ENCODE measurements around the gene TKFC. TPM values are rescaled to one million over a fixed set of nuclear protein-coding genes. Genes with fewer than 3 reads are reported as not detected.
A peak's percentile ranks its signal among the peaks of the same experiment; 100 is the strongest.

The TKFC gene
- total RNA-seq, 2 donors from 2014 or later = 29.3 to 83.8 TPM

GRCh38 chr11:61306221-61306620, 26.8 kb upstream of the TKFC start:
- Mint-ChIP-seq H3K9me3 (no peaks in the 10 kb centered on the region), H3K36me3 (peaks cover 7 to 15% of the 10 kb centered on the region in 2 donors), H3K27ac (no peak overlapping the region)
- ATAC-seq (peak in 1 of 2 donors; percentile 38), DNase-seq (ENCODE audit: low spot score in 2 of 2) (no peak)

DNA sequence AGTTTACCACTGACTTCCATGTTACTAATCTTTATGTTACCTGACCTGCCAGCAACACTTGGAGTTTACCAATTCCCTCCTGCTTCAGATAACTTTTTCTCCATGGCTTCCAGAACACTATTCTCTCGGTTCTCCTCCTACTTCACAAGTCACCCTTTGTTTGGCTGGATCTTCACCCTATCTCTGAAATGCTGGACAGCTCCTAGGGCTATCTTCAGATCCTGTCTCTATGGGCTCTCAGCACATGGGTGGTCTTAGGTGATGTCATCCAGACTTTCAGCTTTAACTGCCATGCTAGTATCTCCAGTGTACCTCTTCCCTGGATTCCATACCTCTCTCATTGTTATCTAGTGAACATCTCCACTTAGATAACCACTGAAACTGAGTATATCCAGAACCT, 25.7 kb upstream of the TKFC start:
- H3K9me3 Mint-ChIP-seq = no peaks in the 10 kb centered on the region
- DNase-seq (ENCODE audit: low spot score in 2 of 2) = no peak
- no peak overlapping the region for H3K27ac Mint-ChIP-seq
- ATAC-seq = no peak
- peaks cover under 1 to 7% of the 10 kb centered on the region in 2 donors for H3K36me3 Mint-ChIP-seq

DNA sequence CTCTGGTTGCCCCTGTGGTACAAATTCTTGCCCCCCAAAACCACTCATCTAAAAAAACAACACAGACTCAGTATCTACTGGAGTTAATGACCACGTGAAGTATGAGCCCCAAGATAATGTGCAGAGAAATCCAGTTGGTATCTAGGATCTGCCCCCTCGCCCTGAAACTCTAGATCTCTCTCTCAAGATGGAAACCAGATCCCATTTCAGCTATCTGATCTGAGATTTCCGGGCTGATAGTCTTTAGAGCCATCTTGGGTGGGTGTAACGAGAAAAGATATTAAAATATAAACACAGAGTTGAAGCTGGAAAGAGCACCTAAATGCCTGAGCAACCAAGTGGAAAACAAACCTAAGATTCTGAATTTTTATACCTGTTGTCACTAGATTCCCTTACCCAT, 23.9 kb upstream of the TKFC start:
- H3K36me3 Mint-ChIP-seq = peaks cover 0 to 12% of the 10 kb centered on the region in 2 donors

GRCh38 chr11:61309739-61310138, 23.3 kb upstream of the TKFC start:
- ATAC-seq (peak; percentile 40 to 68), DNase-seq (ENCODE audit: low spot score in 2 of 2) (no peak)
- Mint-ChIP-seq H3K27ac (peak overlapping the region in 1 of 2 donors; percentile 54), H3K36me3 (peaks cover 0 to 12% of the 10 kb centered on the region in 2 donors), H3K9me3 (no peaks in the 10 kb centered on the region)

More for the DNA sequence above, 23.9 kb upstream of the TKFC start:
- ATAC-seq = no peak
- Mint-ChIP-seq H3K9me3 (no peaks in the 10 kb centered on the region), H3K27ac (peak overlapping the region in 1 of 2 donors; percentile 54)
- no peak for DNase-seq (ENCODE audit: low spot score in 2 of 2)

DNA sequence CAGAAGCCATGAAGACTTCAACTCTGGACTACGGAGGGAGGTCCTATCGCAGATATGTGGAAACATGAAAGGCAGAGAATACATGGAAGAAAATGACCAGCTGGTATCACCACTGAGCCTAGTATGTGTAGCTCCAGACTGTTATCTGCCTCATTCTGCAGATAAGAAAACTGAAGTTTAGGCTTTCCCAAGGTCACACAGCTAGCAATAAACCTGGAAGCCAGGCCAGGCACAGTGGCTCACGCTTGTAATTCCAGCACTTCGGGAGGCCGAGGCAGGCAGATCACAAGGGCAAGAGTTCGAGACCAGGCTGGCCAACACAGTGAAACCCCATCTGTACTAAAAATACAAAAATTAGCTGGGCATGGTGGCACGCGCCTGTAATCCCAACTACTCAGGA, 22.3 kb upstream of the TKFC start:
- ATAC-seq = no peak
- H3K9me3 Mint-ChIP-seq = no peaks in the 10 kb centered on the region
- peaks cover 0 to 12% of the 10 kb centered on the region in 2 donors for H3K36me3 Mint-ChIP-seq
- H3K27ac Mint-ChIP-seq = no peak overlapping the region
- DNase-seq (ENCODE audit: low spot score in 2 of 2) = no peak

- DNase-seq (ENCODE audit: low spot score in 2 of 2) (no peak), ATAC-seq (no peak)
- Mint-ChIP-seq H3K27ac (no peak overlapping the region), H3K9me3 (no peaks in the 10 kb centered on the region), H3K36me3 (peaks cover 0 to 10% of the 10 kb centered on the region in 2 donors)
Measured at GRCh38 chr11:61315260-61315659, 17.8 kb upstream of the TKFC start.

DNA sequence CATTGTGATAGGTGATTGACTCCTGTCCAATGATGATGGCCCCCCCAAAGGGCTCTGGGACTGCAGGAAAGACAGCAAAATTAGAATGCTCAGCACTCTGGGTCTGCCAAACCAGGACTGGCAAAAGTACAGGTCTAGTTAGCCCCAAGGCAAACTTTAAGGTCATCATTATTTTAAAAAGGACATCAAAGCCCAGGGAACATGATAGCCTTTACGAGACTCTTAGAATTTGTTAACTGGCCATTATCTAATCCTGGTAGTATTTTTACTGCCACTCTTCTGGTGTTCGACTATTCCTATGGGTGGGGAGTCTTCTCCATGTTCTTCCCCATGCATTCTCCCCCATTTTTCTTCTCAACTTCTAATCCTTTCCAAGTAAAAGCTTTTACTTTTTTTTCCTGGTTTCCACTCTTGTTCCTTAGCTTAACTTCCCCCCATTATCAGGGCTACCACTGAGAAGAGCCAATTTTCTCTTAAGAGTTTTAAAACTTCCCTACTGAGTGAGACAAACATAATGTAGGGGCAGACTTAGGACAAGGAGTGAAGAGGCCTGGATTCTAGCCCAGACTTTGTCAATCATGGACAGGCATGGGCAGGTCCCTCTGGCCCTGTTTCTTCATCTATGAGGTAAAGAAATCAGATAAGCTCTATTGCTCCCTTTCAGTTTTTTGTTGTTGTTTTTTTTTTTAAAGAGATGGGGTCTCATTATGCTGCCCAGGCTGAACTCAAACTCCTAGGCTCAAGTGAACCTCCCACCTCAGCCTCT, 7.2 kb upstream of the TKFC start:
- DNase-seq (ENCODE audit: low spot score in 2 of 2) (no peak), ATAC-seq (no peak)
- Mint-ChIP-seq H3K27ac (peak overlapping the region; percentile 72 to 87), H3K36me3 (peaks cover 26 to 39% of the 10 kb centered on the region in 2 donors), H3K9me3 (no peaks in the 10 kb centered on the region)

DNA sequence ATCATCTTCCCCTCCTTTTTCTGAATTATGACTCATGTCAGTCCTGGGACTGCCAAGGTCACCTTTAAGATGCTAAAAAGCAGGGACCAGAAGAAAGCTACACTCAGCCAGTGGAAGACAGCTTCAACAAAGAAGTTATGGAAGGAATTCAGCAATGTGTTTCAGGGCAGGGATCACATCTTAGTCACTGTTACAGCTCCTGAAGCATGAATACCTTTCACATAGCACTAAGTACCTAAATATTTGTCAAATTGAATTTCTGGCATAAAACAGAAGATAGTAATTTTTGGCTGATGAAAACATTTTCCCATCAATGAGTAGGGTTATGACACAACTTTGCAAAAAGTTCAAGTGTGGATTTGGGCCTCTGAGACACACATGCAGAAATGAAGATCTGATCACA, 5.4 kb upstream of the TKFC start:
- DNase-seq (ENCODE audit: low spot score in 2 of 2) (no peak), ATAC-seq (no peak)
- Mint-ChIP-seq H3K36me3 (peaks cover 39 to 48% of the 10 kb centered on the region in 2 donors), H3K9me3 (no peaks in the 10 kb centered on the region), H3K27ac (no peak overlapping the region)

- H3K27ac Mint-ChIP-seq = peak overlapping the region in 1 of 2 donors; percentile 15
- DNase-seq (ENCODE audit: low spot score in 2 of 2) (no peak), ATAC-seq (no peak)
- H3K9me3 Mint-ChIP-seq = no peaks in the 10 kb centered on the region
- H3K36me3 Mint-ChIP-seq = peaks cover 38 to 52% of the 10 kb centered on the region in 2 donors
Measured at GRCh38 chr11:61328351-61328750, 4.7 kb upstream of the TKFC start.

GRCh38 chr11:61329871-61330270, 3.2 kb upstream of the TKFC start:
- Mint-ChIP-seq H3K9me3 (no peaks in the 10 kb centered on the region), H3K36me3 (peaks cover 29 to 47% of the 10 kb centered on the region in 2 donors), H3K27ac (no peak overlapping the region)
- ATAC-seq = no peak
- DNase-seq (ENCODE audit: low spot score in 2 of 2) = no peak

GRCh38 chr11:61331651-61332050, 1.4 kb upstream of the TKFC start:
- H3K36me3 Mint-ChIP-seq = peaks cover 29 to 47% of the 10 kb centered on the region in 2 donors
- ATAC-seq (no peak), DNase-seq (ENCODE audit: low spot score in 2 of 2) (no peak)
- H3K9me3 Mint-ChIP-seq = no peaks in the 10 kb centered on the region
- H3K27ac Mint-ChIP-seq = peak overlapping the region; percentile 96 to 99

GRCh38 chr11:61332281-61332796, 689 bp upstream of the TKFC start:
- peak in 1 of 2 donors; percentile 15 for ATAC-seq
- H3K9me3 Mint-ChIP-seq = no peaks in the 10 kb centered on the region
- H3K36me3 Mint-ChIP-seq = peaks cover 29 to 47% of the 10 kb centered on the region in 2 donors
- no peak for DNase-seq (ENCODE audit: low spot score in 2 of 2)
- peak overlapping the region; percentile 96 to 99 for H3K27ac Mint-ChIP-seq

DNA sequence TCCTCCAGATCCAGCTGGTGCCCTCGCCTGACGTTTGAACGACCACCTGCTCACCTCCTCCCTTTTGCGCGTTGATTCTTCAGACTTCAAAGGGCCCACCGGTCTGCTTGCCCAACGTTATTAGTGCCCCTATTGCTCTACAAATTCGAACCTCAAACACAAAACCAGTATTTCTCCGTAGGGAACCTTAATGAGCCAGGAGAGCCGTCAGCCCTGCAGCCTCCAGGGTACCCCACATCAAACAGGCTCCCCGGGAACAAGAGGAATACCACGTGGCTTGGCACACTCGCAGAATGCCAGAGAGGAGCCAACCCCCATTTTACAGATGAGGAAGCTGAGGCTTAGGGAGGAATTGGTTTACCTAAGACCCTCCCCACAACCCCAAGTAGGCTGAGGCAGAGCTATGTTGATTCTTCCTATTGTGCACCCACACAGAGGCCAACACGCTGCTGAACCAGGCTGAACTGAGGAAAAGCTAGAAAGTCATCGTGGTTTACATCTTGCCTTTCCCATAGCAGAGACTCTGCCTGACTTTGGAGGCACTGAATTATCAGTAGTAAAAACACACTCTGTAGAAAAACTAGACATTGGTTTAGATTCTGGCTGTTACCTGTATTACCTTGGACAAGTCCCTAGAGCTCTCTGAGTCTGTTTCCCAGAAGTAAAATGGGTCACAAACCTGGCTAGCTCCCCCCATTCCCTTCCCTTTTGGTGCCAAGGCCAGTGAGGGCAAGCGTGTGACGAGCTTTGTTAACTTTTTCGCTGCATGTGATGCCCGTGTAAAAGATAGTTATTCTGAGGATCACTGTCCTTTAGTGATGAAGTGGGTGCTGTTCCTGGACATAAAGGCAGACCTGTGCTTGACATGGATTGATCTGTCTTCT, 764 bp downstream of the TKFC start:
- DNase-seq (ENCODE audit: low spot score in 2 of 2) (peak in 1 of 2 donors; percentile 18), ATAC-seq (no peak)
- H3K36me3 Mint-ChIP-seq = peaks cover 34 to 47% of the 10 kb centered on the region in 2 donors
- H3K9me3 Mint-ChIP-seq = no peaks in the 10 kb centered on the region
- peak overlapping the region; percentile 96 to 99 for H3K27ac Mint-ChIP-seq

DNA sequence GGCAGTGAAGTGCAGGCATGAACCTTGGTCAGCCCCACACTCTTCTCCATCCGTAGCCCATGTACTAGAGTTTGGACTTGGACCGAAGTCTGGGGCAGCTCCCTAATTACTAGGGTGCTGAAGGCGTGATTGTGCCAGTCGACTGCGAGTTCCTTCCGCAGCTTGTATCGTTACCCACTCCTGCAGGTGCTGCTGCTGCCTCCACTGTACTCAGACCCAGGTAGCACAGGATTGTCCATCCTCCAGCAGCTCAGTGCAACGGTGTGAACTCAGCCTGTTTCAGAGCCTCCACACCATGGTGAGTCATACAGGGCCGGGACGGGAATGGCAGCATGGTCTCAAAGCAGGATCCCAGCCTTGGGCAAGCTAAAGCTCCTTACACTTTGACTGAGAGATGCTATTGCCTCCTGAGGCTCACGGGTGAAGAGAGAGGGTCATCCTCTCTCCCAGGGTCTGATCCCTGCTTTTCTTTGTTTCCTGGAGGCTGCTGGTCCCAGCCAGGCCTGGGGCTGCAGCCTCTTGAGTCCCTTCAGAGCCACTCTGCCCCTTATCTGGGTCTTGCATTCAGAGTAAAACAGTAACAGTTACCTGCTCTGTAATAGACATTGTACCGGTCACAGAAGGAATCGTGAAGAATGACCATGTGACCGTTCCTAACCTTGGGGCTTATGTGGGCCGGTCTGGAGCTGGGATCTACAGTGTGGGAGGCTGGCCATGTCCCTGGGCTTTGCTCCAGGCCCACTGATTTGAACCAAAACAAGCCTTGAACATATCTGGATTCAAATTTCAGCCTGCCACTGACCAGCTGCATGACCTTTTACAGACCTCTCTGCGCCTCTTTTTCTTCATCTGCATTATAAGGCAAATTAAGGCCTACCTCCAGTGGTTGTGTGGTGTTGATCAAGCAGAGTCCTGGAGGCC, 1.7 kb downstream of the TKFC start:
- DNase-seq (ENCODE audit: low spot score in 2 of 2) (no peak), ATAC-seq (no peak)
- Mint-ChIP-seq H3K27ac (peak overlapping the region; percentile 96 to 99), H3K9me3 (no peaks in the 10 kb centered on the region), H3K36me3 (peaks cover 28 to 39% of the 10 kb centered on the region in 2 donors)

DNA sequence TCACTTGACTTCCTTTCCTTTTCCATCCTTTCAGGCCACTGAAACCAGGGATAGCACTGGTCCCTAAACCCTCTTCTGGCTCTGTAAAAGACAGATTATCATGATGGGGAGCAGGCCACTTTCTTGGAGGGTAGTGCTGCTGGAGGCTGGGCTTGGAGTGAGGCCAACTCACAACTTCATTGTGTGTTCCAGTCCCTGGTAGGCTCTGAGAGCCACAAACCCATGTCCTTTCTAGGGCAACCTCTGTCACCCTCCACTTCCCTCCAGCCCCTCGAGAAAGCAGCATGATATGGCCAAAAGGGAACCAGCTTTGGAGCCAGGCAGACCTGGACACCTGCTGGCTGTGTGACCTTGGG, 2.3 kb downstream of the TKFC start:
- Mint-ChIP-seq H3K36me3 (peaks cover 28 to 33% of the 10 kb centered on the region in 2 donors), H3K9me3 (no peaks in the 10 kb centered on the region), H3K27ac (peak overlapping the region in 1 of 2 donors; percentile 83)
- DNase-seq (ENCODE audit: low spot score in 2 of 2) (no peak), ATAC-seq (no peak)

Measured in activated naive CD4-positive, alpha-beta T cell treated with anti-CD3 and anti-CD28 coated beads, Interleukin-2, amount 50 U/mL, for 72 hours (primary cell).